CD8-positive, alpha-beta memory T cell (primary cell): ENCODE measurements around the gene SNX24. TPM values are rescaled to one million over a fixed set of nuclear protein-coding genes. Genes with fewer than 3 reads are reported as not detected.

ENCODE experiments used
- CTCF ChIA-PET: fragments of 350-600 bp; sonication (Branson Sonifier 250); formaldehyde crosslinking; loops from one replicate; lab custom pipeline; 2021; ENCODE audit warnings: antibody characterized with exemption; lab: Charles Lee
- POLR2A ChIA-PET: fragments of 350-600 bp; sonication (Branson Sonifier 250); formaldehyde crosslinking; loops from one replicate; lab custom pipeline; 2021; ENCODE audit warnings: antibody characterized with exemption; lab: Charles Lee
- DNase-seq, 5 donors: peaks; one replicate each; pipeline versions ENCODE4 v3.0.0 to v3.0.0-alpha.2; 2020 to 2022; ENCODE audit warnings: mixed read lengths in 1 of 5
- H3K27ac ChIP-seq: one replicate; pipeline ENCODE4 v1.7.0; 2013; ENCODE audit warnings: low read depth, mild to moderate bottlenecking, low read length, moderate library complexity
- H3K27me3 ChIP-seq: 2 replicates; pipeline ENCODE4 v1.7.0; 2013; ENCODE audit warnings: low read length, mild to moderate bottlenecking; ENCODE audit not compliant: insufficient read depth, poor library complexity, severe bottlenecking
- H3K36me3 ChIP-seq: 2 replicates; pipeline ENCODE4 v1.7.0; 2013; ENCODE audit warnings: mild to moderate bottlenecking, low read length, moderate library complexity; ENCODE audit not compliant: insufficient read depth
- H3K4me1 ChIP-seq: 2 replicates; pipeline ENCODE4 v1.7.0; 2013; ENCODE audit warnings: mild to moderate bottlenecking, low read length, moderate library complexity; ENCODE audit not compliant: insufficient read depth
- H3K4me3 ChIP-seq: 2 replicates; pipeline ENCODE4 v1.7.0; 2013; ENCODE audit warnings: mild to moderate bottlenecking, low read length
- H3K9me3 ChIP-seq: 2 replicates; pipeline ENCODE4 v1.7.0; 2013; ENCODE audit warnings: mild to moderate bottlenecking, low read length
- H3K27ac Mint-ChIP-seq, 8 donors: one replicate each; pipeline ENCODE4 v1.8.0; 2020 to 2021; ENCODE audit warnings: mixed read lengths in 8 of 8, mild to moderate bottlenecking in 6 of 8, inconsistent platforms in 3 of 8, moderate library complexity in 3 of 8
- H3K27me3 Mint-ChIP-seq, 2 donors: one replicate each; pipeline ENCODE4 v1.8.0; 2020 to 2021; ENCODE audit warnings: mixed read lengths in 2 of 2, mild to moderate bottlenecking in 1 of 2, moderate library complexity in 1 of 2
- H3K36me3 Mint-ChIP-seq, 3 donors: one replicate each; pipeline ENCODE4 v1.8.0; 2020 to 2021; ENCODE audit warnings: mixed read lengths in 3 of 3, inconsistent platforms in 1 of 3, mild to moderate bottlenecking in 1 of 3
- H3K4me1 Mint-ChIP-seq, 3 donors: one replicate each; pipeline ENCODE4 v1.8.0; 2020 to 2021; ENCODE audit warnings: mixed read lengths in 3 of 3, inconsistent platforms in 1 of 3, mild to moderate bottlenecking in 1 of 3
- H3K4me3 Mint-ChIP-seq, 7 donors: one replicate each; pipeline ENCODE4 v1.8.0; 2020 to 2021; ENCODE audit warnings: mixed read lengths in 7 of 7, mild to moderate bottlenecking in 6 of 7, moderate library complexity in 4 of 7, inconsistent platforms in 2 of 7
- H3K9me3 Mint-ChIP-seq, 5 donors: one replicate each; pipeline ENCODE4 v1.8.0; 2020 to 2022; ENCODE audit warnings: mixed read lengths in 5 of 5, mild to moderate bottlenecking in 3 of 5, moderate library complexity in 2 of 5, inconsistent platforms in 1 of 5
- polyA plus RNA-seq: library from polyadenylated mRNA; unstranded; fragments of 300-500 nt; fragmentation: Illumina TruSeq; gene quantifications from one replicate; pipeline ENCODE4 v1.2.3, GENCODE V29; 2021
- total RNA-seq, 2 experiments: library from RNA; stranded (reverse); gene quantifications; one replicate each; pipeline ENCODE4 v1.2.3, GENCODE V29; 2021

Gene SNX24, protein sequence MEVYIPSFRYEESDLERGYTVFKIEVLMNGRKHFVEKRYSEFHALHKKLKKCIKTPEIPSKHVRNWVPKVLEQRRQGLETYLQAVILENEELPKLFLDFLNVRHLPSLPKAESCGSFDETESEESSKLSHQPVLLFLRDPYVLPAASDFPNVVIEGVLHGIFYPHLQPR
- 1 to 10 TPM; 4.0 to 4.4 TPM for total RNA-seq
- polyA plus RNA-seq: 5.1 TPM

DNA sequence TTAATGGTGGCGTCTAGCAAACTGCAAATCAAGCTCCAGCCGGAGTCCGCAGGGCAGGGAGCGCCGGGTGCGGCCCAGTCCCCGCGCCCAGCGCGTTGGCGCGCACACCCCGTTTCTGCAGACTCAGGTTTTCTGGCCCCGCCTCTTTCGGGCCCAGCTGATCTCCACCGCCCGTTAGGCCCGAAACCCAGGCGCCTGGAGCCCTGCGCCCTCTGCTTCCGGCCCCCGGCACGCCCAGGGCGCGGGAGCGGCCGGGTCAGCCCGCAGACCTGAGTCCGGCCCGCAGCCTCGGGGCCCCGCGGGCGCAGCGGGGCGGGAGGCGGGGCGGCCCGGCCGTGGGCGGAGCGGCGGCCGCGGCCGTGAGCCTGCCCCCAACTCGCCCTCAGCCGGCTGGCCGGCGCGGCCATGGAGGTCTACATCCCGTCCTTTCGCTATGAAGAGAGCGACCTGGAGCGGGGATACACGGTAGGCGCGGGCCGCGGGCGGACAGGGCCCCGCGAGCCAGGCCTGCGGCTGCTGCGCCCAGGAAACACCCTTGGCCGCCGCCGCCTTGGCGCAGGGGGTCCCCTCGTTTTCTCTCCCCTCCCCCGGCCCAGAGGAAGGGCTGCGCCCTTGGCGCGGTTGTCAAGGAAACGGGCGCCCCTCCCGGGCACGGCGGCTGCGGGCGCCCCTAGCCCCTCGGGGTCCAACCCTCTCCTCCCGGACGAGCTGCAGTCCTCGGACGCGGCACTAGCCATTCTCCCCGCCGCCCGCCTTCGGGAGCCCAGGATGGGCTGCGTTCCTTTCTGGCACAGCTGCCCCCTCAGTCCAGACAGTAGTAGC, at the start of gene SNX24:
Gene SNX24 (plus strand): TSS at position 385 of the 822 bp plus-strand sequence. CDS start 21 bp downstream, at position 406.
- H3K27ac Mint-ChIP-seq: peak within 1 kb of the TSS; percentile 83 to 96 (median 92)
- peak within 1 kb of the TSS; percentile 72 for H3K4me3 ChIP-seq
- H3K4me1 ChIP-seq: peaks cover 14% of the 10 kb centered on the region
- DNase-seq: peak; percentile 61 to 84 (median 70)
- peak within 1 kb of the TSS; percentile 87 to 95 (median 93) for H3K4me3 Mint-ChIP-seq
- no peaks in the 10 kb centered on the region for H3K9me3 ChIP-seq
- peaks cover 26 to 36% (median 34%) of the 10 kb centered on the region in 3 donors for H3K4me1 Mint-ChIP-seq
- peaks cover 3% of the 10 kb centered on the region in 2 donors for H3K27me3 Mint-ChIP-seq
- no peaks in the 10 kb centered on the region for H3K36me3 ChIP-seq
- ChIA-PET CTCF (interaction anchor here (1.5 to 2.3 kb wide), 2 partner anchors 70 to 578 kb away, joined by 9 read pairs; partner anchors contain the start of genes CEP120 and SNX2), POLR2A (interaction anchor here (0.6 to 1.9 kb wide), 5 partner anchors 9 to 578 kb away, joined by 3 to 9 read pairs (median 4); partner anchors contain the start of gene SNX2)
- H3K27ac ChIP-seq: peak within 1 kb of the TSS; percentile 76
- H3K36me3 Mint-ChIP-seq: peaks cover 0 to 4% (median under 1%) of the 10 kb centered on the region in 3 donors
- no peaks in the 10 kb centered on the region for H3K27me3 ChIP-seq
- peaks cover 0 to under 1% (median 0%) of the 10 kb centered on the region in 5 donors for H3K9me3 Mint-ChIP-seq

DNA sequence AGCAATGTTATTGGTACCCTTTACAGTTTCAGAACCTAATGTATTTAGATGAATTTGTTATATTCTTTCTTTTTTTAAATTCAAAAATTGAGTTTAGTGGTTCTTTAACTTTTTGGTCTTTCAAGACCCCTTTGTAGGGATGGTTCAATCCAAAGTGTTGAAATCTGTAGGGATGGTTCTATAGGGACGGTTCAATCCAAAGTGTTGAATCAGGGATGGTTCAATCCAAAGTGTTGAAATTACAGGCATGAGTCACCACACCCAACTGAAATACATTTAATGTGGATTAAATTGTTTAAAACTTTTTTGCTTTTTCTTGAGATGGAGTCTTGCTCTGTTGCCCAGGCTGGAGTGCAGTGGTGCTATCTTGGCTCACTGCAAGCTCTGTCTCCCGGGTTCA, 39.9 kb upstream of the SNX24 start:
- no peaks in the 10 kb centered on the region for H3K4me1 ChIP-seq
- peaks cover 0 to 4% (median 0%) of the 10 kb centered on the region in 3 donors for H3K4me1 Mint-ChIP-seq
- H3K36me3 ChIP-seq: peaks cover 15% of the 10 kb centered on the region
- H3K4me3 Mint-ChIP-seq: no peak overlapping the region
- peaks cover 9 to 76% (median 38%) of the 10 kb centered on the region in 3 donors for H3K36me3 Mint-ChIP-seq
- no peak for DNase-seq
- H3K9me3 Mint-ChIP-seq: no peaks in the 10 kb centered on the region
- no peak overlapping the region for H3K27ac ChIP-seq
- no peaks in the 10 kb centered on the region for H3K9me3 ChIP-seq
- H3K27me3 Mint-ChIP-seq: no peaks in the 10 kb centered on the region
- ChIA-PET CTCF (no interaction called here), POLR2A (no interaction called here)
- H3K27ac Mint-ChIP-seq: no peak overlapping the region
- H3K4me3 ChIP-seq: no peak overlapping the region
- no peaks in the 10 kb centered on the region for H3K27me3 ChIP-seq

DNA sequence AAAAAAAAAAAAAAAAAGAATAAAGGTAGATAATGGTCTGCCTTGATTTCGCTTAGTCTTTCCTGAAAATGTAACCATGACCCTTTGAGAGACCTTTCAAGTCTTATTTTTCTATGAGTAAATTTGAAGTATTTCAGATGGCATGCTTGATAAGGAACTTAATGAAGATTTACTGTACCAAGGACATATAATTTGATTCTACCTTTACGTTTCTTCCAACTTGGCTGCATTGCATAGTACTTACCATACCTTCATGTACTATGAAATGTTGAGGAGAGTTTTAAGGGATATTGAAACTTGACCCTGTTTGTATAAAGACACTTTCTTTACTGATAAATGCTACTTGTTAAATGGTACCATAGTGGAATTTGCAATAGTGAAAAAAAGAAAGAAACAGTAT, 35.0 kb upstream of the SNX24 start:
- no peak for DNase-seq
- no peak overlapping the region for H3K27ac ChIP-seq
- Mint-ChIP-seq H3K4me1 (no peaks in the 10 kb centered on the region), H3K27ac (no peak overlapping the region), H3K36me3 (peaks cover 12 to 62% (median 24%) of the 10 kb centered on the region in 3 donors), H3K4me3 (no peak overlapping the region), H3K9me3 (no peaks in the 10 kb centered on the region), H3K27me3 (no peaks in the 10 kb centered on the region)
- H3K4me1 ChIP-seq: no peaks in the 10 kb centered on the region
- peaks cover 4% of the 10 kb centered on the region for H3K36me3 ChIP-seq
- ChIA-PET CTCF (no interaction called here), POLR2A (no interaction called here)
- no peaks in the 10 kb centered on the region for H3K9me3 ChIP-seq
- no peak overlapping the region for H3K4me3 ChIP-seq
- H3K27me3 ChIP-seq: no peaks in the 10 kb centered on the region

DNA sequence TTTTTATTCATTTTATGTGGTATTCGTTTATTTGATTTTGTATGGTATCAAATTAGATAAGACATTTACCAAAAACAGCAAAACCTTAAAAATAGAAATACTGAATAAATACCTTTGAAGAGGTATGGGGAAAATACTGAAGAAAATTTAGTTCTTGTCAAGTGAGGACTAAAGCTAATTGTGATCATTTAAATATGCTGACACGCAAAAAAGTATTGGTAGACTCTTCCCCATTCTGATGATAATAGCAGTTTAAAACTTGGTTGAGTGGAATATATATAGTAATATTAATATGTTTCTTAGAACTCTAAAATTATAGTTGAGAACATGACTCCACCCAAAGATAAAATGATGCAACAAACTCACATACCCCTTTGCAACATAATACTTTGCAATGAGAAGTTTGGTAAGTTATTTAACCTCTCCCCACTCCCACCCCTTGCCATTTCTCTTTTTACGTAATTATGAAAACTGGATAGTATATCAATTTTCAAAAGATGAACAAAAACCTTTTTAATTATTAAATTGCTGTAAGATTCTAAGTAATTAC, 30.1 kb upstream of the SNX24 start:
- no peaks in the 10 kb centered on the region for H3K4me1 Mint-ChIP-seq
- H3K27me3 Mint-ChIP-seq: no peaks in the 10 kb centered on the region
- H3K4me1 ChIP-seq: no peaks in the 10 kb centered on the region
- DNase-seq: no peak
- ChIA-PET POLR2A (no interaction called here), CTCF (no interaction called here)
- H3K9me3 ChIP-seq: no peaks in the 10 kb centered on the region
- no peak overlapping the region for H3K27ac Mint-ChIP-seq
- peaks cover 16% of the 10 kb centered on the region for H3K36me3 ChIP-seq
- no peaks in the 10 kb centered on the region for H3K27me3 ChIP-seq
- H3K27ac ChIP-seq: no peak overlapping the region
- H3K4me3 Mint-ChIP-seq: no peak overlapping the region
- peaks cover 4 to 49% (median 11%) of the 10 kb centered on the region in 3 donors for H3K36me3 Mint-ChIP-seq
- no peaks in the 10 kb centered on the region for H3K9me3 Mint-ChIP-seq
- H3K4me3 ChIP-seq: no peak overlapping the region

DNA sequence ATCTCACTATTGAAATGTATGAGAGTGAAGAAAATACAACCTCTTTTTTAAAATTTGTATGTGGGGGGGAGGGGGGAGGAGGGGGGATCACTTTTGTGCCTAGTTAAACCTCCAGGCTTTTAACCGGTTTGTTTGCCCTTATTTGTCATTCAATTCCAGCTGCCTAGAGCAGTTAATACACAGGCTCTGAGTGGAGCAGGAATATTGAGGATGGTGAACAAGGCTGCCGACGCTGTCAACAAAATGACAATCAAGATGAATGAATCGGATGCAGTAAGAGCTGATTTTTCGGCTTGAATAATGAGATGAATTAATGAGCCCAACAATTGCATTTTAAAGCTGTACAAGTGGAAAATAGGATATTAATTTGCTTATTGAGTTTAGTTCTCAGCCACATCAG, 28.7 kb upstream of the SNX24 start:
- Mint-ChIP-seq H3K36me3 (peaks cover 4 to 55% (median 9%) of the 10 kb centered on the region in 3 donors), H3K9me3 (no peaks in the 10 kb centered on the region), H3K4me3 (no peak overlapping the region), H3K27me3 (no peaks in the 10 kb centered on the region), H3K4me1 (no peaks in the 10 kb centered on the region), H3K27ac (no peak overlapping the region)
- H3K27me3 ChIP-seq: no peaks in the 10 kb centered on the region
- CTCF ChIA-PET: no interaction called here
- H3K9me3 ChIP-seq: no peaks in the 10 kb centered on the region
- H3K27ac ChIP-seq: no peak overlapping the region
- POLR2A ChIA-PET: no interaction called here
- no peak for DNase-seq
- H3K4me3 ChIP-seq: no peak overlapping the region
- peaks cover 16% of the 10 kb centered on the region for H3K36me3 ChIP-seq
- no peaks in the 10 kb centered on the region for H3K4me1 ChIP-seq

DNA sequence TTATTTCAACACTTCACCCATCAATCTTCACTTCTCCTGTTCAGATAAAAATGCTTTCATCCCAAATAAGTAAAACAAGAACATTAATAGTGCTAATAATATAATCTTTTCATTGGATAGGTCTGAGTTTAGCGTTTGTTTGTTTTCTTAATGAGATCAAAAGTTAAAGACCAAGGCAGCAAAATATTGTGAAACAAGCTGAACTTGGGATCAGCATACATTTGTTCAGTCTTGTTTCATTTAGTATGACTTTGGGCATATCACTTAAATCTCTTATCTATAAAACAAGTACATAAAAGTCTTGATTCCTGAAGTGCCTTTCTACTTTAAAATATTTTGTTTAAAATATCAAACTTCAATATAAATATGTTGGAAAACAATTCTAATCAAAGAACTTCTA, 13.4 kb upstream of the SNX24 start:
- Mint-ChIP-seq H3K27ac (peak overlapping the region in 1 of 8 donors; percentile 29), H3K4me3 (no peak overlapping the region), H3K27me3 (no peaks in the 10 kb centered on the region), H3K4me1 (no peaks in the 10 kb centered on the region), H3K9me3 (no peaks in the 10 kb centered on the region), H3K36me3 (peaks cover 8 to 28% (median 10%) of the 10 kb centered on the region in 3 donors)
- DNase-seq: no peak
- H3K27ac ChIP-seq: no peak overlapping the region
- H3K9me3 ChIP-seq: no peaks in the 10 kb centered on the region
- CTCF ChIA-PET: no interaction called here
- H3K36me3 ChIP-seq: peaks cover 8% of the 10 kb centered on the region
- H3K27me3 ChIP-seq: no peaks in the 10 kb centered on the region
- POLR2A ChIA-PET: no interaction called here
- no peaks in the 10 kb centered on the region for H3K4me1 ChIP-seq
- H3K4me3 ChIP-seq: no peak overlapping the region

DNA sequence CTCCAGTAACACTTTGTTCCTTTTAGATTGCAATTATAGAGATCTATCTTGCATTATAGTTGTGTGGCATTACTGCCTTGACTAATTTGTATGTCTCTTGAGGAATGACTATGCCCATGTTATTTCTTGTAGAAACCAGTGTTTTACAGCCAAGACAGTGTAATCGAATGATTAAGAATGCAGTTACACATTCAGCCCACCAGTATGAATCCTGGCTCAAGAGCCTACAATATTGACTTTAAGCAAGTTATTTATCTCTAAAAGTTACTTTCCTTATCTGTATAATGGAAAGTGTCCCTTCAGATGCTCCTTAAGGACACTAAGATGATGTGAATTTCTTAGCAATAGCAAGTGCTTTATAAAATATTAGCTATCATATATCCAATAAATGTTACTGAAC, 9.7 kb upstream of the SNX24 start:
- H3K9me3 ChIP-seq: no peaks in the 10 kb centered on the region
- POLR2A ChIA-PET: interaction anchor here (0.6 kb wide), 1 partner anchor 10 kb away, joined by 3 read pairs; no protein-coding TSS in a partner anchor
- H3K27me3 ChIP-seq: no peaks in the 10 kb centered on the region
- H3K4me1 ChIP-seq: no peaks in the 10 kb centered on the region
- Mint-ChIP-seq H3K9me3 (peaks cover 0 to 3% (median 0%) of the 10 kb centered on the region in 5 donors), H3K4me1 (no peaks in the 10 kb centered on the region), H3K4me3 (no peak overlapping the region), H3K27me3 (peaks cover 2 to 9% of the 10 kb centered on the region in 2 donors), H3K36me3 (peaks cover 2 to 5% (median 3%) of the 10 kb centered on the region in 3 donors), H3K27ac (no peak overlapping the region)
- DNase-seq: no peak
- no peaks in the 10 kb centered on the region for H3K36me3 ChIP-seq
- no peak overlapping the region for H3K27ac ChIP-seq
- CTCF ChIA-PET: no interaction called here
- no peak overlapping the region for H3K4me3 ChIP-seq

DNA sequence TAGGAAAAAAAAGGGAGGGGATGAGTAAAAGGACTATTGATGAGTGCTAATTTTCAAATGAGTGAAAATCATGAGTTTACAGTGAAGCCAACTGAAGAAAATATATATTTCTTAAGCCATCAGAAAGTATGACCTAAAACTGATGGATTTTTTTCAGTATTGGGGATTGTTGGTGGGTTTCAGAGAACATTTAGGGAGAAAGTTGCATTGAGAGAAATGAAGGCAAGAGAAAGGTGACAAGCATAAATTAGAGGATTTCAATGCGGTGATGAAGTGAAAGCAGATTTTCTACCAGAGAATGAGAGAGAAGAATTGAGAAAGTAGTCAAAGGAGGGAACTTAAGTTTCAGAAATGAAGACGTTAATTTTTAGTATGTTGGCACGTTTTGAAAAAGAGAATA, 8.5 kb upstream of the SNX24 start:
- no peak for DNase-seq
- H3K9me3 ChIP-seq: no peaks in the 10 kb centered on the region
- Mint-ChIP-seq H3K27ac (no peak overlapping the region), H3K27me3 (peaks cover 2 to 10% of the 10 kb centered on the region in 2 donors), H3K4me3 (no peak overlapping the region), H3K4me1 (no peaks in the 10 kb centered on the region), H3K36me3 (peaks cover 0 to 3% (median 0%) of the 10 kb centered on the region in 3 donors), H3K9me3 (peaks cover 0 to 3% (median 0%) of the 10 kb centered on the region in 5 donors)
- H3K4me1 ChIP-seq: no peaks in the 10 kb centered on the region
- no peak overlapping the region for H3K27ac ChIP-seq
- no peaks in the 10 kb centered on the region for H3K27me3 ChIP-seq
- CTCF ChIA-PET: no interaction called here
- no peaks in the 10 kb centered on the region for H3K36me3 ChIP-seq
- H3K4me3 ChIP-seq: no peak overlapping the region
- POLR2A ChIA-PET: no interaction called here
